NT2/D1 (cell line): ENCODE data around the gene GFRA1.

Experiments
- DNase-seq: peaks from one replicate; pipeline ENCODE4 v3.0.0-alpha.2; 2011; ENCODE audit warnings: low read depth, low spot score
- H3K27me3 ChIP-seq: 2 replicates; pipeline ENCODE4 v1.6.0; 2011; ENCODE audit warnings: mild to moderate bottlenecking; ENCODE audit not compliant: insufficient read length, insufficient read depth
- H3K36me3 ChIP-seq: 2 replicates; pipeline ENCODE4 v1.6.1; 2011; ENCODE audit warnings: mild to moderate bottlenecking, low read length, mixed read lengths; ENCODE audit not compliant: insufficient read depth, insufficient read length
- H3K4me1 ChIP-seq: 2 replicates; pipeline ENCODE4 v1.5.1; 2011; ENCODE audit not compliant: insufficient read depth, insufficient read length
- H3K4me3 ChIP-seq: 2 replicates; pipeline ENCODE4 v1.5.1; 2011; ENCODE audit warnings: low read depth; ENCODE audit not compliant: insufficient read length
- H3K9ac ChIP-seq: 2 replicates; pipeline ENCODE4 v1.6.0; 2011; ENCODE audit warnings: low read depth; ENCODE audit not compliant: insufficient read length
- H3K9me3 ChIP-seq: 2 replicates; pipeline ENCODE4 v1.5.1; 2011; ENCODE audit warnings: mild to moderate bottlenecking, low read length; ENCODE audit not compliant: insufficient read depth
- SUZ12 ChIP-seq: IDR thresholded peaks from 2 replicates; pipeline ENCODE4 v1.6.1; 2011; ENCODE audit not compliant: insufficient read length, insufficient read depth; ENCODE audit errors: extremely low read depth
- YY1 ChIP-seq: IDR thresholded peaks from 2 replicates; pipeline ENCODE4 v1.6.1; 2011; ENCODE audit not compliant: insufficient read length, insufficient read depth
- ZNF274 ChIP-seq: IDR thresholded peaks from 2 replicates; pipeline ENCODE4 v1.6.1; 2011; ENCODE audit warnings: mild to moderate bottlenecking, low read depth, low read length

GFRA1 gene

GRCh38 chr10:116132780-116133399 is 140.1 kb downstream of the GFRA1 start:
- H3K9ac ChIP-seq: no peak overlapping the region
- DNase-seq: no peak
- no peaks in the 10 kb centered on the region for H3K9me3 ChIP-seq
- TF ChIP-seq SUZ12: no peak
- no peak for TF ChIP-seq ZNF274
- no peak for TF ChIP-seq YY1
- no peaks in the 10 kb centered on the region for H3K36me3 ChIP-seq
- no peak overlapping the region for H3K4me3 ChIP-seq
- H3K27me3 ChIP-seq: no peaks in the 10 kb centered on the region
- H3K4me1 ChIP-seq: no peaks in the 10 kb centered on the region

GRCh38 chr10:116130006-116130405 is 143.0 kb downstream of the GFRA1 start:
- TF ChIP-seq ZNF274 (no peak), SUZ12 (no peak), YY1 (no peak)
- no peaks in the 10 kb centered on the region for H3K9me3 ChIP-seq
- no peak for DNase-seq
- H3K36me3 ChIP-seq: no peaks in the 10 kb centered on the region
- no peaks in the 10 kb centered on the region for H3K27me3 ChIP-seq
- no peak overlapping the region for H3K9ac ChIP-seq
- H3K4me1 ChIP-seq: peaks cover 5% of the 10 kb centered on the region
- H3K4me3 ChIP-seq: no peak overlapping the region

- DNase-seq: no peak
- TF ChIP-seq YY1: no peak
- TF ChIP-seq SUZ12: no peak
- TF ChIP-seq ZNF274: no peak
- no peaks in the 10 kb centered on the region for H3K9me3 ChIP-seq
- H3K36me3 ChIP-seq: no peaks in the 10 kb centered on the region
- no peak overlapping the region for H3K4me3 ChIP-seq
- no peaks in the 10 kb centered on the region for H3K27me3 ChIP-seq
- no peak overlapping the region for H3K9ac ChIP-seq
- H3K4me1 ChIP-seq: peaks cover 5% of the 10 kb centered on the region
Measured at GRCh38 chr10:116126954-116127695, 145.9 kb downstream of the GFRA1 start.

GRCh38 chr10:116126239-116126638 is 146.8 kb downstream of the GFRA1 start:
- Histone ChIP-seq H3K36me3 (no peaks in the 10 kb centered on the region), H3K4me3 (no peak overlapping the region), H3K9ac (no peak overlapping the region), H3K9me3 (no peaks in the 10 kb centered on the region), H3K27me3 (no peaks in the 10 kb centered on the region), H3K4me1 (peaks cover 5% of the 10 kb centered on the region)
- no peak for TF ChIP-seq ZNF274
- TF ChIP-seq YY1: no peak
- no peak for TF ChIP-seq SUZ12
- no peak for DNase-seq

GRCh38 chr10:116125180-116125579 is 147.8 kb downstream of the GFRA1 start:
- no peak overlapping the region for H3K9ac ChIP-seq
- no peaks in the 10 kb centered on the region for H3K9me3 ChIP-seq
- no peak for TF ChIP-seq YY1
- TF ChIP-seq ZNF274: no peak
- TF ChIP-seq SUZ12: no peak
- no peak overlapping the region for H3K4me3 ChIP-seq
- H3K4me1 ChIP-seq: peaks cover 5% of the 10 kb centered on the region
- no peaks in the 10 kb centered on the region for H3K36me3 ChIP-seq
- DNase-seq: no peak
- no peaks in the 10 kb centered on the region for H3K27me3 ChIP-seq

- TF ChIP-seq ZNF274 (no peak), SUZ12 (no peak), YY1 (no peak)
- Histone ChIP-seq H3K9me3 (no peaks in the 10 kb centered on the region), H3K9ac (no peak overlapping the region), H3K27me3 (no peaks in the 10 kb centered on the region), H3K4me3 (no peak overlapping the region), H3K4me1 (peaks cover 5% of the 10 kb centered on the region), H3K36me3 (no peaks in the 10 kb centered on the region)
- DNase-seq: no peak
Measured at GRCh38 chr10:116124777-116125176, 148.2 kb downstream of the GFRA1 start.

- no peak overlapping the region for H3K4me3 ChIP-seq
- no peak for DNase-seq
- no peak for TF ChIP-seq SUZ12
- TF ChIP-seq ZNF274: no peak
- TF ChIP-seq YY1: no peak
Measured at GRCh38 chr10:116122664-116123063, 150.3 kb downstream of the GFRA1 start.

More at GRCh38 chr10:116122664-116123063, 150.3 kb downstream of the GFRA1 start:
- Histone ChIP-seq H3K9ac (no peak overlapping the region), H3K27me3 (no peaks in the 10 kb centered on the region), H3K9me3 (no peaks in the 10 kb centered on the region), H3K4me1 (peaks cover 5% of the 10 kb centered on the region), H3K36me3 (no peaks in the 10 kb centered on the region)
